Spleen (tissue), 11 donors: ENCODE results near the gene NCF4. TPM values are rescaled to one million over a fixed set of nuclear protein-coding genes. Genes with fewer than 3 reads are reported as not detected.

ENCODE experiments used
- DNase-seq: peaks from one replicate; pipeline ENCODE4 v3.0.0-alpha.2; 2020
- H3K27ac ChIP-seq, 8 donors: fragments of 200-600 bp; sonication (generic) in 7 of 8; 1 replicate in 4 of 8; 2 replicates in 4 of 8; pipeline versions ENCODE4 v1.5.0 to v1.8.0; 2016 to 2021; ENCODE audit warnings: inconsistent platforms in 4 of 8, mild to moderate bottlenecking in 4 of 8, moderate library complexity in 1 of 8
- H3K27me3 ChIP-seq, 7 donors: fragments of 200-600 bp; sonication (generic) in 6 of 7; replicated peaks in 1 of 7; 1 replicate in 4 of 7; 2 replicates in 3 of 7; pipeline versions ENCODE4 v1.5.0 to v1.8.0; 2016 to 2021; ENCODE audit warnings: inconsistent platforms in 3 of 7, mild to moderate bottlenecking in 1 of 7
- H3K36me3 ChIP-seq, 6 donors: fragments of 200-600 bp; sonication (generic) in 5 of 6; 1 replicate in 4 of 6; 2 replicates in 2 of 6; pipeline versions ENCODE4 v1.5.0 to v1.8.0; 2016 to 2021; ENCODE audit warnings: inconsistent platforms in 2 of 6
- H3K4me1 ChIP-seq, 6 donors: fragments of 200-600 bp; sonication (generic) in 5 of 6; 1 replicate in 3 of 6; 2 replicates in 3 of 6; pipeline versions ENCODE4 v1.5.0 to v1.8.0; 2016 to 2021; ENCODE audit warnings: inconsistent platforms in 3 of 6
- H3K4me3 ChIP-seq, 8 donors: fragments of 200-600 bp; sonication (generic) in 7 of 8; 1 replicate in 4 of 8; 2 replicates in 4 of 8; pipeline versions ENCODE4 v1.5.0 to v1.8.0; 2016 to 2021; ENCODE audit warnings: inconsistent platforms in 4 of 8, mild to moderate bottlenecking in 4 of 8, moderate library complexity in 2 of 8
- H3K9me3 ChIP-seq, 8 donors: fragments of 200-600 bp; sonication (generic) in 7 of 8; 1 replicate in 4 of 8; 2 replicates in 4 of 8; pipeline versions ENCODE4 v1.5.0 to v1.8.0; 2016 to 2021; ENCODE audit warnings: inconsistent platforms in 4 of 8
- CTCF ChIP-seq, 11 experiments: fragments of 200-600 bp in 7 of 11; fragments of 450-650 bp in 4 of 11; sonication (generic) in 4 of 11; IDR thresholded peaks in 8 of 11; conservative IDR thresholded peaks in 3 of 11; 1 replicate in 7 of 11; 2 replicates in 4 of 11; pipeline versions ENCODE4 v1.4.0 to v1.8.0; 2016 to 2021; ENCODE audit warnings: antibody characterized with exemption in 11 of 11, inconsistent platforms in 4 of 11, mild to moderate bottlenecking in 1 of 11
- POLR2A ChIP-seq, 3 donors: fragments of 450-650 bp; IDR thresholded peaks; one replicate each; pipeline ENCODE4 v1.5.1; 2017; ENCODE audit warnings: antibody characterized with exemption in 3 of 3, mild to moderate bottlenecking in 1 of 3
- POLR2AphosphoS5 ChIP-seq, 3 donors: sonication (generic); formaldehyde crosslinking; IDR thresholded peaks; one replicate each; pipeline ENCODE4 v1.5.1; 2017; ENCODE audit warnings: antibody characterized with exemption in 3 of 3
- WGBS, 5 donors: extraction: QIAGEN DNeasy Blood & Tissue Kit in 3 of 5; methylation state at CpG; one replicate each; pipeline versions ENCODE4 v1.1.5 to v1.1.7; 2013 to 2018; 5-methylcytosine and 5-hydroxymethylcytosine counted together
- intact Hi-C: fragments of 100-400 bp; cut with DNase I; formaldehyde crosslinking; loops from one replicate; pipeline ENCODE4 v1.15.0; 2023; ENCODE audit warnings: low total_unique reads
- polyA plus RNA-seq, 3 donors: library from polyadenylated mRNA; stranded (reverse); fragments of 200-250 nt; gene quantifications; one replicate each; pipeline ENCODE4 v1.2.1, GENCODE V29; 2013
- total RNA-seq, 7 donors: library from RNA; depleted of rRNA in 3 of 7; stranded (reverse); fragments of >200 nt in 3 of 7; fragmentation: NEBNext Ultra II Directional in 4 of 7; extraction: Animal tissue kit (Norgen Biotek cat#: 25700) in 4 of 7; gene quantifications; one replicate each; pipeline versions ENCODE4 v1.1.0 to v1.2.1, GENCODE V29; 2016 to 2021
- donor health status: healthy with polysubstance abuse.
- donor health status: DM: no; HTN: no; CAD: no; lungs with moderate emphysema.
- donor health status: DM: no; HTN: no; CAD: no.
- donor health status: Bipolar disorder and iron deficiency.
- donor health status: healthy.
- donor health status: DM: no; HTN: no; CAD: no.
- donor health status: DM: yes; HTN: yes; CAD: no.

NCF4 gene
- total and polyA plus RNA-seq, 10 donors: 89.0 to 222 (median 154) TPM

GRCh38 chr22:36830601-36831000 is 30.2 kb upstream of the NCF4 start:
- H3K4me1 ChIP-seq: peaks cover 0 to 17% (median 0%) of the 10 kb centered on the region in 6 donors
- WGBS, 5 donors: 75 to 96% (median 83%) methylated on average over 2 of the region's 2 CpGs
- H3K36me3 ChIP-seq: no peaks in the 10 kb centered on the region
- peaks cover 0 to 58% (median 0%) of the 10 kb centered on the region in 7 donors for H3K27me3 ChIP-seq
- peaks cover 0 to 12% (median 5%) of the 10 kb centered on the region in 8 donors for H3K9me3 ChIP-seq
- H3K27ac ChIP-seq: no peak overlapping the region
- H3K4me3 ChIP-seq: no peak overlapping the region
- intact Hi-C loops: no loop called here
- DNase-seq: no peak
- TF ChIP-seq POLR2A (IDR thresholded peaks at IDR 0.05) (no peak), CTCF (IDR thresholded peaks at IDR 0.05 in 8 of 11, conservative IDR thresholded peaks at IDR 0.05 in 3 of 11) (no peak), POLR2AphosphoS5 (IDR thresholded peaks at IDR 0.05) (no peak)

DNA sequence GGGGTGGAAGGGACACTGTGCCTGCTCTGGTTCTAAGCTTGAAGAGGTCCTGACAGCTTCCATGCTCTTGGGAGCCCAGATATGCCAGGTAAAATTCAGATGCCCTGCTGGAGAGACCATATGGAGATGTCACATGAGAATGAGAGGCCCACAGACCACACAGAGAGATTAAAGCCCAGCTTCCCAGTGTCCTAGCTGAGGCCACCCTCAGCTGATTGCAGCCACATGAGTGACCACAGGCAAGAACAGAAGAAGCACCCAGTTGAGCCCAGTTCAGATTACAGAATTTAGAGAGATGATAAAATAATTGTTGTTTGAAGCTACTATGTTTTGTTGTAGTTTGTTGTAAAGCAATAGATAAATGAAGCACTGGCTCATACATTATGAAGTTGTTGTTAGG is 29.6 kb upstream of the NCF4 start:
- no peak for TF ChIP-seq POLR2AphosphoS5 (IDR thresholded peaks at IDR 0.05)
- no peak for TF ChIP-seq POLR2A (IDR thresholded peaks at IDR 0.05)
- TF ChIP-seq CTCF (IDR thresholded peaks at IDR 0.05 in 8 of 11, conservative IDR thresholded peaks at IDR 0.05 in 3 of 11): no peak
- intact Hi-C loops: no loop called here
- peak overlapping the region in 2 of 8 donors; percentile 7 to 60 for H3K27ac ChIP-seq
- peaks cover 0 to 61% (median 0%) of the 10 kb centered on the region in 7 donors for H3K27me3 ChIP-seq
- no peaks in the 10 kb centered on the region for H3K36me3 ChIP-seq
- peaks cover 0 to 17% (median 0%) of the 10 kb centered on the region in 6 donors for H3K4me1 ChIP-seq
- no peak for DNase-seq
- no peak overlapping the region for H3K4me3 ChIP-seq
- H3K9me3 ChIP-seq: peaks cover 0 to 18% (median 5%) of the 10 kb centered on the region in 8 donors

DNA sequence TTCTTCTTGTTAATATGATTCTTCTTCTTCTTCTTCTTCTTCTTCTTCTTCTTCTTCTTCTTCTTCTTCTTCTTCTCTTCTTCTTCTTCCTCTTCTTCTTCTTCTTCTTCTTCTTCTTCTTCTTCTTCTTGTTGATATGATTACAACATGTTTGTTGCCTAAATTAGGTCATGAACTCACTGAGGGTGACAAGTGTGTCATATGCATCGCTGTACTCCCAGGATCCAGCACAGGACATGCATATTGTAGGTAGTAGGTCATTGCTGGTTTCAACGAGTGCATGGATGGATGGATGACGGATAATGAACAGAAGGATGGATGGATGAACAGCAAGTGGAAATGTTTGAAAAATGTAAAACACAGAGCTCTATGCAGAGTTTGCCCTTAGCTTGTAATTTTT is 29.1 kb upstream of the NCF4 start:
- TF ChIP-seq POLR2AphosphoS5 (IDR thresholded peaks at IDR 0.05) (no peak), POLR2A (IDR thresholded peaks at IDR 0.05) (no peak), CTCF (IDR thresholded peaks at IDR 0.05 in 8 of 11, conservative IDR thresholded peaks at IDR 0.05 in 3 of 11) (no peak)
- Histone ChIP-seq H3K27me3 (peaks cover 0 to 57% (median 0%) of the 10 kb centered on the region in 7 donors), H3K27ac (peak overlapping the region in 2 of 8 donors; percentile 47 to 60), H3K4me3 (no peak overlapping the region), H3K9me3 (peaks cover 0 to 18% (median 5%) of the 10 kb centered on the region in 8 donors), H3K4me1 (peaks cover 0 to 17% (median 0%) of the 10 kb centered on the region in 6 donors), H3K36me3 (no peaks in the 10 kb centered on the region)
- intact Hi-C loops: no loop called here
- DNase-seq: no peak
- 80 to 86% (median 84%) methylated on average over 3 of the region's 3 CpGs for WGBS, 5 donors

GRCh38 chr22:36833073-36833472 is 27.7 kb upstream of the NCF4 start:
- no peak for DNase-seq
- 57 to 71% (median 63%) methylated on average over 3 of the region's 3 CpGs for WGBS, 5 donors
- no peak overlapping the region for H3K4me3 ChIP-seq
- peaks cover 0 to 24% (median 10%) of the 10 kb centered on the region in 8 donors for H3K9me3 ChIP-seq
- TF ChIP-seq POLR2A (IDR thresholded peaks at IDR 0.05) (no peak), POLR2AphosphoS5 (IDR thresholded peaks at IDR 0.05) (no peak)
- no peaks in the 10 kb centered on the region for H3K36me3 ChIP-seq
- peaks cover 0 to 55% (median 0%) of the 10 kb centered on the region in 7 donors for H3K27me3 ChIP-seq
- intact Hi-C loops: no loop called here
- H3K4me1 ChIP-seq: peaks cover 0 to 17% (median 0%) of the 10 kb centered on the region in 6 donors
- peak overlapping the region in 1 of 8 donors; percentile 31 for H3K27ac ChIP-seq
